Mesodermal cell (in vitro differentiated cells): ENCODE data around the gene SLC45A1.
A peak's percentile ranks its signal among the peaks of the same experiment; 100 is the strongest.

Experiments
- H3K27ac ChIP-seq: 2 replicates; pipeline ENCODE4 v1.7.0; 2013; ENCODE audit warnings: mild to moderate bottlenecking, low read depth, low read length, moderate library complexity; ENCODE audit not compliant: severe bottlenecking
- H3K36me3 ChIP-seq: 2 replicates; pipeline ENCODE4 v1.7.1; 2013; ENCODE audit warnings: mild to moderate bottlenecking, low read length, moderate library complexity; ENCODE audit not compliant: control insufficient read depth, insufficient read depth
- H3K4me1 ChIP-seq: one replicate; pipeline ENCODE4 v1.7.1; 2013; ENCODE audit warnings: mild to moderate bottlenecking, low read length; ENCODE audit not compliant: insufficient read depth, control insufficient read depth, poor library complexity, severe bottlenecking
- H3K4me3 ChIP-seq: 2 replicates; pipeline ENCODE4 v1.7.0; 2013; ENCODE audit warnings: low read length, control low read depth, mild to moderate bottlenecking; ENCODE audit not compliant: insufficient read depth, poor library complexity, severe bottlenecking; ENCODE audit errors: extremely low read depth
- H3K9me3 ChIP-seq: 2 replicates; pipeline ENCODE4 v1.7.1; 2013; ENCODE audit warnings: mild to moderate bottlenecking, low read length, moderate library complexity; ENCODE audit not compliant: control insufficient read depth
- WGBS, 2 experiments: methylation state at CpG; one replicate each; pipeline ENCODE4 v1.1.5; 2013; ENCODE audit warnings: missing lambda C conversion rate in 2 of 2; ENCODE audit not compliant: insufficient coverage in 2 of 2; 5-methylcytosine and 5-hydroxymethylcytosine counted together

SLC45A1 gene

DNA sequence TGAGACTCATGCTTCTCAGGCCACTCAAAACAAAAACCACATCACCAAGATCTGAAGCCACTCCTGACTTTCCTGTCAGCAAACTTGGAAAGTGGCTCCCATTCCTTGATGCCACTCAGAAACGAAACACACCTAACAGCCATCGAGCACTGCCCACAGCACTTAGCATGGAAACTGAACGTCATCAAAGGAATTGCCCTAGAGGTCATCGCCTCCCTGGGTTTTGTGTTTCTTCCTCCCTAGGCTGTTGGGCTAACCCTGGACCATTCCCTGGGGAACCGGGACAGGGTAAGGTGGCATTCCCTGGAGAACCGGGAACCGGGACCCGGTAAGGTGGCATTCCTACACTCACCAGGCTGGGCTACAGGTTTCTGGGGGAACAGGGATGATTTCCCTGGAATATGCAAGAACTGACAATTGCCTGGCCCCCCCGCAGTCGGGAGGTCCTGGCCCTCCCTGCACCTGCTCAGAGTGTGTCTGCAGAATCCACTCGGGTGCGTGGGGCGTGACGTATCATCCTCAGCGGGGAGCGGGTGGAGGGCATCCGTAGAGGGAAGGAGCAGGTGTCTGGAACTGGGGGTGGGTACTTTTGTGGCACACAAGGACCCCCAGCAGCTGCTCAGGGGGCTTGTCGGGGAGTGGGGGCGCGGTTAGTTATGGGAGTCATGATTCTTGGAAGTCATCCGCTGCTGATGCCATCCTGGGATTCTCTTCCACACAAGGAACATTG, 30.3 kb downstream of the SLC45A1 start:
- no peaks in the 10 kb centered on the region for H3K9me3 ChIP-seq
- no peak overlapping the region for H3K27ac ChIP-seq
- peaks cover 16% of the 10 kb centered on the region for H3K36me3 ChIP-seq
- 92 to 95% methylated on average over 19 to 20 of the region's 21 CpGs for WGBS, 2 experiments
- H3K4me1 ChIP-seq, result peaks cover 13% of the 10 kb centered on the region
- no peak overlapping the region for H3K4me3 ChIP-seq

GRCh38 chr1:8348777-8349472, 31.0 kb downstream of the SLC45A1 start:
- Histone ChIP-seq H3K9me3 (no peaks in the 10 kb centered on the region), H3K27ac (no peak overlapping the region), H3K36me3 (peaks cover 23% of the 10 kb centered on the region), H3K4me1 (peaks cover 8% of the 10 kb centered on the region), H3K4me3 (no peak overlapping the region)
- WGBS, 2 experiments, result 29 to 45% methylated on average over 13 to 14 of the region's 21 CpGs

- Histone ChIP-seq H3K4me1 (peaks cover 3% of the 10 kb centered on the region), H3K9me3 (no peaks in the 10 kb centered on the region), H3K27ac (no peak overlapping the region), H3K4me3 (no peak overlapping the region), H3K36me3 (peaks cover 28% of the 10 kb centered on the region)
- WGBS, 2 experiments, result 82 to 94% methylated on average over 2 to 7 of the region's 9 CpGs
Observed at GRCh38 chr1:8349473-8349865, 31.6 kb downstream of the SLC45A1 start.

DNA sequence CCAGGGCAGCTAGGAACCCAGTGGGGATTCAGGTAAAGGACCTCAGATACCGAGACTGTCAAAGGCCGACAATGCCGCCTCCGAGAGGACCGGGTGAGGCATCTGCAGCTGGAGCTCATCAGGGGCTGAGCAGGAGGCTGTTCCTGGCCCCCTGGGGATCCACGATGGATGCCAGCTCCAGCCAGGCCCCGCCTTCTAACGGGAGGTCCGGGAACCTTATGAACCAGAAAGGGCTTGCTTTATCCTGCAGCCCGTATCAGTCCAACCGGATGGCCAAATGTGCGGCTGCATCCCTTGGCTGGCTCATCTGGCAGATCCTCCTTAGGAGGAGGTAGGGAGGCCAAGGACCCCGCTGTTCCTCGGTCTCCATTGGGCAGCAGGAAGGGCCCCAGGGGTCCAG, 32.0 kb downstream of the SLC45A1 start:
- no peaks in the 10 kb centered on the region for H3K9me3 ChIP-seq
- H3K4me1 ChIP-seq, result peaks cover 2% of the 10 kb centered on the region
- no peak overlapping the region for H3K27ac ChIP-seq
- peaks cover 33% of the 10 kb centered on the region for H3K36me3 ChIP-seq
- WGBS, 2 experiments, result 90 to 92% methylated on average over 14 of the region's 14 CpGs
- no peak overlapping the region for H3K4me3 ChIP-seq

GRCh38 chr1:8350914-8351684, 33.2 kb downstream of the SLC45A1 start:
- peaks cover 2% of the 10 kb centered on the region for H3K4me1 ChIP-seq
- no peak overlapping the region for H3K4me3 ChIP-seq
- H3K9me3 ChIP-seq, result no peaks in the 10 kb centered on the region
- 92 to 94% methylated on average over 22 to 23 of the region's 24 CpGs for WGBS, 2 experiments
- H3K36me3 ChIP-seq, result peaks cover 45% of the 10 kb centered on the region
- no peak overlapping the region for H3K27ac ChIP-seq

DNA sequence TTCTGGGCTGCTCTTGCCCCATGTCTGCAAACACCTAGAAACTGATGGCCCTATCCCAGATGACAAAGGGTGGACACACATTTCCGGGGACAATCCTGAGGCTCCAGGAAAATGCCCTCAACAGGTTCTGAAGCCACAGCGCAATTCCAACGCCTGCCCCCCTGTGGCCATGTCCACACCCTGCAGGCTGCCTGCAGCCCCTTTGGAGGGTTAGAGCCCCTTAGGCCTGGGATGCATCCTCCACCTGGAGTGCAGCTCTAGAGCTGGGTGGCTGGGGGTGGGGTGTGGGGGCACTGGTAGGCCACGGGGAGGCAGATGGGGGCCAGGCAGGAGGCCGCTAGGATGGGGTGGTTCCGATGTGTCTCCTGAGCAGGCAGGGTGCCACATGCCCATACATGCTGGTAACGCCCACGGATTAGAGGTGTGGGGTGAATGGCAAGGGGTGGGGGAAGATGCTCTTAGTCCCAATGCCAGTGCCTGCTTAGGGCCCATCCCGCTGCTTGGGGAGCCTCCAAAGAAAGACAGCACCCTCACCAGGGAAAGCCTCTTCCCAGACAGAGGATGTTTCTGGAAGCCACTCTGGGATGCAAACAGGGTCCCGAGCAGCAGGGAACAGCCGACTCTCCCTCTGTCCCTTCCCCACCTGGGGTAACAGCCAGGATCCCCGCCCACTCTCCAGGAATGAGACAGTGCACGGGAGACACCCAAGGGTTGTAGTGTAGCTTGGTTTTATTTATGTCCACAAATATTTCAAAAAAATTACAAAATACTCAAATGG, 34.0 kb downstream of the SLC45A1 start:
- WGBS, 2 experiments, result 74 to 81% methylated on average over 7 to 8 of the region's 13 CpGs
- Histone ChIP-seq H3K4me1 (peaks cover 2% of the 10 kb centered on the region), H3K36me3 (peaks cover 52% of the 10 kb centered on the region), H3K9me3 (no peaks in the 10 kb centered on the region), H3K27ac (peak overlapping the region; percentile 59), H3K4me3 (no peak overlapping the region)

- Histone ChIP-seq H3K4me3 (no peak overlapping the region), H3K27ac (peak overlapping the region; percentile 59), H3K4me1 (peaks cover 2% of the 10 kb centered on the region), H3K36me3 (peaks cover 58% of the 10 kb centered on the region), H3K9me3 (no peaks in the 10 kb centered on the region)
- 94 to 95% methylated on average over 14 of the region's 15 CpGs for WGBS, 2 experiments
Observed at GRCh38 chr1:8352471-8352845, 34.5 kb downstream of the SLC45A1 start.

- Histone ChIP-seq H3K36me3 (peaks cover 65% of the 10 kb centered on the region), H3K4me3 (no peak overlapping the region), H3K27ac (peak overlapping the region; percentile 59), H3K9me3 (no peaks in the 10 kb centered on the region), H3K4me1 (peaks cover 2% of the 10 kb centered on the region)
- WGBS, 2 experiments, result 92 to 94% methylated on average over 17 to 19 of the region's 21 CpGs
Observed at GRCh38 chr1:8352886-8353785, 35.2 kb downstream of the SLC45A1 start.

GRCh38 chr1:8354038-8354437, 36.1 kb downstream of the SLC45A1 start:
- Histone ChIP-seq H3K27ac (no peak overlapping the region), H3K4me3 (no peak overlapping the region), H3K9me3 (no peaks in the 10 kb centered on the region), H3K4me1 (peaks cover 2% of the 10 kb centered on the region), H3K36me3 (peaks cover 74% of the 10 kb centered on the region)
- WGBS, 2 experiments, result 90 to 94% methylated on average over 3 to 6 of the region's 8 CpGs
